ENCODE results near the gene ERGIC1. TPM values are rescaled to one million over a fixed set of nuclear protein-coding genes. Genes with fewer than 3 reads are reported as not detected.
"Not testable (repeated sequence)": the region's sequence is repeated elsewhere in the genome, so short reads cannot be mapped to it uniquely, and the experiment has no call there.

ERGIC1 gene
- total and polyA plus RNA-seq, 2 of the 13 experiments (the other 11 are each of a cell fraction or from before 2014, with no cell fraction given): 78.5 to 184 TPM

GRCh38 chr5:172850454-172850797 lies 16.4 kb downstream of the ERGIC1 start:
- Histone ChIP-seq H3K27me3 (ENCODE audit: control insufficient read depth in 1 of 2, insufficient read depth in 2 of 2, low read length in 2 of 2) (no peaks in the 10 kb centered on the region), H3K36me3 (replicated peaks in 1 of 2; ENCODE audit: control insufficient read depth in 1 of 2, insufficient read depth in 2 of 2, low read length in 2 of 2) (peaks cover 3 to 15% of the 10 kb centered on the region in 2 experiments; a peak in 2 of 5 replicates), H3K4me1 (ENCODE audit: insufficient read depth, low read length) (peaks cover 92% of the 10 kb centered on the region), H3K9ac (ENCODE audit: insufficient read depth, low read depth, low read length) (no peak overlapping the region), H3K27ac (ENCODE audit: extremely low read length, insufficient read depth, low read length) (no peak overlapping the region), H3K4me2 (ENCODE audit: low read depth, low read length) (no peak overlapping the region), H4K20me1 (ENCODE audit: insufficient read depth, low read length) (peaks cover 6% of the 10 kb centered on the region), H3K79me2 (ENCODE audit: insufficient read depth, low read length) (peaks cover 87% of the 10 kb centered on the region), H2AFZ (ENCODE audit: low read length) (no peak overlapping the region), H3K9me3 (ENCODE audit: low read length) (no peaks in the 10 kb centered on the region), H3K4me3 (replicated peaks in 1 of 3; ENCODE audit: insufficient read depth in 1 of 3, low read depth in 2 of 3, low read length in 3 of 3) (no peak overlapping the region)
- FAIRE-seq (no peak), ATAC-seq (no peak), DNase-seq (ENCODE audit: low spot score) (no peak)
- no TSS peak for BruUV-seq (replicated peaks)
- CTCF ChIA-PET (ENCODE audit: low intra/inter-chr PET ratio, low total read pairs): no interaction called here
- intact Hi-C loops (cut with micrococcal nuclease; ENCODE audit: unreplicated experiment) (no loop called here), in situ Hi-C loops (cut with HindIII; ENCODE audit: extremely low pct_ligation_motif_present, low pct_unique_long_range_greater_than_20kb) (loop anchor here (10.0 kb wide), 1 partner anchor 76 kb away; the partner anchor contains the start of gene DUSP1)
- WGBS (ENCODE audit: low lambda C conversion rate): 100% methylated on average over 2 of the region's 6 CpGs
- POLR2A ChIA-PET: interaction anchor here (1.7 to 2.1 kb wide), 2 partner anchors 8 to 13 kb away, joined by 5 to 9 read pairs; no protein-coding TSS in a partner anchor
- TF ChIP-seq ZNF768 (CRISPR knock-in tag; IDR thresholded peaks at IDR 0.05): peak; percentile 97
- TF ChIP-seq SP2 (CRISPR knock-in tag; IDR thresholded peaks at IDR 0.05): no peak
- no peak for TF ChIP-seq STAT5B (CRISPR knock-in tag; IDR thresholded peaks at IDR 0.05)
- TF ChIP-seq, protein P1, sequence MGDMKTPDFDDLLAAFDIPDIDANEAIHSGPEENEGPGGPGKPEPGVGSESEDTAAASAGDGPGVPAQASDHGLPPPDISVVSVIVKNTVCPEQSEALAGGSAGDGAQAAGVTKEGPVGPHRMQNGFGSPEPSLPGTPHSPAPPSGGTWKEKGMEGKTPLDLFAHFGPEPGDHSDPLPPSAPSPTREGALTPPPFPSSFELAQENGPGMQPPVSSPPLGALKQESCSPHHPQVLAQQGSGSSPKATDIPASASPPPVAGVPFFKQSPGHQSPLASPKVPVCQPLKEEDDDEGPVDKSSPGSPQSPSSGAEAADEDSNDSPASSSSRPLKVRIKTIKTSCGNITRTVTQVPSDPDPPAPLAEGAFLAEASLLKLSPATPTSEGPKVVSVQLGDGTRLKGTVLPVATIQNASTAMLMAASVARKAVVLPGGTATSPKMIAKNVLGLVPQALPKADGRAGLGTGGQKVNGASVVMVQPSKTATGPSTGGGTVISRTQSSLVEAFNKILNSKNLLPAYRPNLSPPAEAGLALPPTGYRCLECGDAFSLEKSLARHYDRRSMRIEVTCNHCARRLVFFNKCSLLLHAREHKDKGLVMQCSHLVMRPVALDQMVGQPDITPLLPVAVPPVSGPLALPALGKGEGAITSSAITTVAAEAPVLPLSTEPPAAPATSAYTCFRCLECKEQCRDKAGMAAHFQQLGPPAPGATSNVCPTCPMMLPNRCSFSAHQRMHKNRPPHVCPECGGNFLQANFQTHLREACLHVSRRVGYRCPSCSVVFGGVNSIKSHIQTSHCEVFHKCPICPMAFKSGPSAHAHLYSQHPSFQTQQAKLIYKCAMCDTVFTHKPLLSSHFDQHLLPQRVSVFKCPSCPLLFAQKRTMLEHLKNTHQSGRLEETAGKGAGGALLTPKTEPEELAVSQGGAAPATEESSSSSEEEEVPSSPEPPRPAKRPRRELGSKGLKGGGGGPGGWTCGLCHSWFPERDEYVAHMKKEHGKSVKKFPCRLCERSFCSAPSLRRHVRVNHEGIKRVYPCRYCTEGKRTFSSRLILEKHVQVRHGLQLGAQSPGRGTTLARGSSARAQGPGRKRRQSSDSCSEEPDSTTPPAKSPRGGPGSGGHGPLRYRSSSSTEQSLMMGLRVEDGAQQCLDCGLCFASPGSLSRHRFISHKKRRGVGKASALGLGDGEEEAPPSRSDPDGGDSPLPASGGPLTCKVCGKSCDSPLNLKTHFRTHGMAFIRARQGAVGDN (CRISPR knock-in tag; IDR thresholded peaks at IDR 0.05): peak; percentile 25

GRCh38 chr5:172851254-172851653 lies 17.2 kb downstream of the ERGIC1 start:
- H4K20me1 ChIP-seq (ENCODE audit: insufficient read depth, low read length); H3K4me3 ChIP-seq (replicated peaks in 1 of 3; ENCODE audit: insufficient read depth in 1 of 3, low read depth in 2 of 3, low read length in 3 of 3); H3K4me2 ChIP-seq (ENCODE audit: low read depth, low read length); H2AFZ ChIP-seq (ENCODE audit: low read length); H3K27me3 ChIP-seq (ENCODE audit: control insufficient read depth in 1 of 2, insufficient read depth in 2 of 2, low read length in 2 of 2); FAIRE-seq; ATAC-seq; H3K9ac ChIP-seq (ENCODE audit: insufficient read depth, low read depth, low read length); H3K9me3 ChIP-seq (ENCODE audit: low read length); intact Hi-C loops (cut with micrococcal nuclease; ENCODE audit: unreplicated experiment); CTCF ChIA-PET (ENCODE audit: low intra/inter-chr PET ratio, low total read pairs); BruUV-seq (replicated peaks); DNase-seq (ENCODE audit: low spot score): not testable (repeated sequence)
- Histone ChIP-seq H3K79me2 (ENCODE audit: insufficient read depth, low read length) (peaks cover 88% of the 10 kb centered on the region), H3K27ac (ENCODE audit: extremely low read length, insufficient read depth, low read length) (peak overlapping the region; percentile 86), H3K4me1 (ENCODE audit: insufficient read depth, low read length) (peaks cover 92% of the 10 kb centered on the region), H3K36me3 (replicated peaks in 1 of 2; ENCODE audit: control insufficient read depth in 1 of 2, insufficient read depth in 2 of 2, low read length in 2 of 2) (peaks cover 6 to 16% of the 10 kb centered on the region in 2 experiments; a peak in 2 of 5 replicates)
- 96% methylated on average over 9 of the region's 9 CpGs for WGBS (ENCODE audit: low lambda C conversion rate)
- POLR2A ChIA-PET: interaction anchor here (2.2 to 3.8 kb wide), 2 partner anchors 72 to 74 kb away, joined by 5 to 28 read pairs; no protein-coding TSS in a partner anchor
- in situ Hi-C loops (cut with HindIII; ENCODE audit: extremely low pct_ligation_motif_present, low pct_unique_long_range_greater_than_20kb): loop anchor here (10.0 kb wide), 1 partner anchor 76 kb away; the partner anchor contains the start of gene DUSP1
